Anterior cingulate cortex (tissue), 58 donors: ENCODE results near the gene WFDC6.

ENCODE experiments used
- DNase-seq, 58 donors: peaks; one replicate each; lab custom pipeline; 2025; lab: John Stamatoyannopoulos, UW

WFDC6 gene

GRCh38 chr20:45518282-45518681 lies 21.0 kb downstream of the WFDC6 start:
- no peak for DNase-seq

DNA sequence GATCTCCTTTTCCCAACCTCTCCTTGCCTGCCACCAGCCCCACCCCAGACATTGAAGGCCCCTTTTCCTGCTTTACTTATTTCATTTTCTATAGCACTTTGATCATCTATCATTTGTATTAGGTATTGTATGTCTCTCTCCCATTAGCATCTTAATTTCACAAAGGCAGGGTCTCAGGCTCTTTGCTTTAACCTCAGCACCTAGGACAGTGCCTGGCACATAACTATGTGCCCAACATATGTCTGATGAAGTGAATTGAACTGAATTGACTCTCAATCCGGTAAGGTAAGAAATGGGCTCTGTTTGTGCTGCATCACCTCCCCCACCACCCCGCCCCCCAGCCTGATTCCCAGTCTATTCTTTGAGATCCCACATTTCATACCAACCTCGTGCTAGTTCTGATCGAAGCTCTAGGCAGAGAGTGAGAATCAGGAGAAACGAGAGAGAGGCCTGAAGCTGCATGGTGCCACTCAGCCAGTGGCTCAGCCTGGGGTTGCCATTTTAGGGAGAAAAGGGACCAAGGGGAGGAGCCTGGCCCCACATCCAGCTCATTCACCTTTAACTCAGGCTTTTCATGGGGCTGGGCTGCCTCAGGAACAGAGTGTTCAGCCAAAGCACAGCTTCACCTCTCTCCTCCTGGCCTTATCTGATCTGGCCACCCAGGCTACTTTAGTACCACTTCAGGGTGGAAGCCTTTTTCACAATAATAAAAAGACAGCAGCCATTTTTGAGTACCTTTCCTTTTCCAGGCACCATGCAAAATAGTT lies 24.0 kb downstream of the WFDC6 start, which contains the start of gene SPINT3:
Gene SPINT3 (minus strand): TSS at position 476 of the 767 bp plus-strand sequence. CDS start 14 bp downstream, at position 462.
- no peak for DNase-seq

DNA sequence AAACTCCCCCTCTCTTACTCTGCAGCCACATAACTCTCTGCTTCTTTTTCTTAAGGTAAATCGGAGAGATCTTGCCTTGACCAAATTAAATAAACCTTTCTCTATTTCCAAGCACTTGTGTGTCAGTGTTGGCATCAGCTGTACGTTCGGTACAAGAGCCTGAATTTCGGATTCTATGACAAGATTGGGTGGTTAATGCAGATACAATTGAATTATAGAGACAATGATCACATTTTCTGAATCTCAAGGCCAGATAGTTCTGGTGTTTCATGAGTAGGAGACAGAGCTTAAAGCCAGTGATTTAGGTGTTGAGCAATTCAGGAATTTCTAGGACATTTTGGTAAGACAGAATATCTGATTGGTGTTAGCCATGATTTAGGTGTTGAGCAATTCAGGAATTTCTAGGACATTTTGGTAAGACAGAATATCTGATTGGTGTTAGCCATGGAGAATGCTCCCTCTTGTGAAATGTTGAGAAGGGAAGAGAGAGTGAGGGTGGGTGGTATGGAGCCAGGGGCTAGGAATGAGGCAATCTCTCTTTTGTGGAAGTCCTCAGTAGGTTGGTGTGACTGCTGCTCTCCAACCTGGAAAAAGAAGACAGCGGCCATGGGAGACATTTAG lies 28.9 kb downstream of the WFDC6 start:
- no peak for DNase-seq

- no peak for DNase-seq
These were observed 30.2 kb downstream of the WFDC6 start for GRCh38 chr20:45509091-45509490.

GRCh38 chr20:45508068-45508886 lies 31.0 kb downstream of the WFDC6 start:
- no peak for DNase-seq

DNA sequence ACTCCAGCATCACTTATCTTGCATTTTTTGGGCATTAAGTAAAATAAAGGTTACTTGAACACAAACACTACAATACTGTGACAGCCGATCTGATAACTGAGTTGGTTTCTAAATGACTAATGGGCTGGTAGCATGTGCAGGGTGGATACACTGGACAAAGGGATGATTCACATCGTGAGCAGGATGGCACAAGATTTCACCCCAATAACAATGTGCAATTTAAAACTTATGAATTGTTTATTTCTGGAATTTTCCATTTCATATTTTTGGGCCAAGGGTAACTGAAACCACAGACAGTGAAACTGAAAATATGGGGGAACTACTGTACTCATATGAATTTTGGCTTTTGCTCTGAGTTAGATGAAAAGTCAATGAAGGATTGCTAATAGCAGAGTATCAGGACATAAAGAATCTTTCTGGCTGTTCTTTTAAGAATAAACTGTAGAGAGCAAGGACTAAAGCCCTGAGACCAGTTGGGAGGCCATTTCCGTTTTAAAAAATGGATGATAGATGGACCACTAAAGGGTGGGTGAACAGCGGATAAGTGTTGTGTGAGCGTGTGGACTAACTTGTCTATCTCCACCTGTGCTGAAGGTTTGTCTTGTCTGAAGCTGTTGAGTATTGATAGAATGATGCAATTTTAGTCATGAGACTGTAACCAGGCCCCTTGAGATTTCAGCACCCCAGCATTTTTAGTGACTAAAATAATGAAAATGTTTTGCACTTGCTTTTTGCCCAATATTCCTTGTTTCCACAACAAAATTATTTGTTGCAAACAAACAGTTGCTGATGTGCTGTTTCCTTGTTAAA lies 32.1 kb downstream of the WFDC6 start:
- DNase-seq = no peak

GRCh38 chr20:45506398-45506797 lies 32.9 kb downstream of the WFDC6 start:
- no peak for DNase-seq

- no peak for DNase-seq
These were observed 35.9 kb downstream of the WFDC6 start for GRCh38 chr20:45503403-45503802.

GRCh38 chr20:45502561-45502960 lies 36.7 kb downstream of the WFDC6 start:
- no peak for DNase-seq

DNA sequence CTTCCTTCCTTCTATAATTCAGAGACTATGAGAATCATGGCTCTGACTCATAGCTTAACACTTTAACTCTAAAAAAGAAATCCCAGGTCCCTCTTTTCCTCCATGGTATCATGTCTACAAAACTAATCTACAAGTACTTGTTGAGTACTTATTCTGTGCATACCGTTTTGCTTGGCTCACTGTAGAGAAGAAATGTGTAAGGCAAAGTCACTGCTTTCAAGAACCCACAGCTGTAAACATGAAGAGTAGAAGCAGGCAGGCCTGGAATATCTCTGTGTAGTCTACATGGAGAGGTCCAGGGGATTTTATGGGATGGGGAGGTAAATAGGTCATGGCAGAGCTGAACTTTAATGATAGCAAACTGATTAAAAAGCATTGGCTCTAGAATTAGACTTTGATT lies 37.7 kb downstream of the WFDC6 start:
- DNase-seq = no peak

DNA sequence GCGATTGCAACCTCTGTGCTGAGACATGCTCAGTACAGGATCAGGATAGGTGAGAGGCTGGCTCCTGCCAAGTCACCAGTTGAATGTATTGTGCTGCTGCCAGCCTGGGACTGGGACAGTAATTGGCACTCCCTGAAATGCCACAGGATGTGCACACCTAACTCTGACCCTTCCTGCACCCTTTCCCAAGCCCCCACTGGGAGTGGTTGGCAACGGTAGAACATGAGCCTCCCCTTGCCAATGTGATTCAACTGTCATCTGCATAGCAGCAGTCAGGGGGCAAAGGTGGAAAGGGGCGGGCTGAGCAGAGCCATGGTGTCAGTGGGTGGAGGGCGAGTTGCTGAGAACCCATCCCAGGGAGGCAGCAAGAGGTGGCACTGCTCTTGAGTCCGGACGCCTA lies 39.3 kb downstream of the WFDC6 start:
- no peak for DNase-seq

GRCh38 chr20:45497971-45498494 lies 41.2 kb downstream of the WFDC6 start:
- no peak for DNase-seq

DNA sequence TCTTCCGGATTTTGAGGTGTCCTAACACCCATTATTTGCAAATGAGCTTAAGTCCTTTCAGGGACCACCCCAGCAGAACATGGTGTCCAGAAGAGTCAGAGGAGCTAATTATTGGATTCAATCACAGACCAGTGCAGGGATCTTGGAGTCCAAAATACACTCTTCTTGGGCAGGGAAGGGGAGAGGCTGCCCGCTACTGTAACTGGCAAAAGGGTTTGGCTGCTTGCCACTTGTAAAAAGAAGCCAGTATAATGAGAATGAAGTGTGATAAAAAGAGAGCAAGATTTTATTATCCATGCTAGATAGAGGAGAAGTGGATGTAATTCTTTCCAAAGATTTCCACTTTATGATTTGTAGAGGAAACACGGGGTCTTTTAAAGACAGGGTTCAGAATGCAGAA lies 43.1 kb downstream of the WFDC6 start:
- no peak for DNase-seq

DNA sequence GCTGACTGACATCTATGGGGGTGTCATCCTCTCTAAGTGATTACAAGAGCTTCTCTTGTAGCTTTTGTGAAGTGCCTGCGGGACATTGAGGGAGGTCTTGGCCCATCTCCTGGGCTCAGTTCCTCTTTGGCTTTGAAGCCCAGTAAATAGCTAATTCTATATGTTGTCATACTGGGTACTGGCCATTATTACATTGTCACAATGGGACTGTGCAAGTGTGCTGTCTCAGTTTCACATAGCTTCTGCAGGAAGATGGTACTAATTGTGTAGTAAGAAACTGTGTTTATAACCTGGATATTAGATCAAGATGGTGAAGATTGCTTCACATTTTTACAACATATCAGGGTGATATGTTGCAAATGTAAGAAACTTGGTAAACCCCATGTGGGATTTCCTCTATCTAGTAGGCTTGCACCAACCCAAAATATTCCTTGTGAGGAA lies 43.8 kb downstream of the WFDC6 start:
- no peak for DNase-seq

GRCh38 chr20:45489083-45489531 lies 50.2 kb downstream of the WFDC6 start:
- no peak for DNase-seq

DNA sequence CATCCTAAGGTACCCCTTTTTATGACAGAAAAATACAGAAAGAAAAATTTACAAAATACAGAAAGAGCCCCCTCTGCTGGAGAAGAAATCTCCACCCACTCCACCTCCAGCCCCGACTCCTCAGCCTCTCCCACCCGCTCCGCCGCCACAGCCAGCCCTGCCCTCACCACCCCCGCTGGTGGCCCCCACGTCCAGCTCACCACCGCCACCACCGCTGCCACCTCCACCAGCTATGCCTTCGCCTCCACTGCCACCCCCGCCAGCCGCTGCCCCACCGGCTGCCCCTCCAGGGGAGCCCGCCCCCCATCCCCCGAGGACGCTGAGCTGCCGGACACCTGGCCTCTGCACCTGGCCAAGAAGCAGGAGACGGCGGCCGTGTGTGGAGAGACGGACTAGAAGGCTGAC lies 52.0 kb downstream of the WFDC6 start:
- DNase-seq = no peak

DNA sequence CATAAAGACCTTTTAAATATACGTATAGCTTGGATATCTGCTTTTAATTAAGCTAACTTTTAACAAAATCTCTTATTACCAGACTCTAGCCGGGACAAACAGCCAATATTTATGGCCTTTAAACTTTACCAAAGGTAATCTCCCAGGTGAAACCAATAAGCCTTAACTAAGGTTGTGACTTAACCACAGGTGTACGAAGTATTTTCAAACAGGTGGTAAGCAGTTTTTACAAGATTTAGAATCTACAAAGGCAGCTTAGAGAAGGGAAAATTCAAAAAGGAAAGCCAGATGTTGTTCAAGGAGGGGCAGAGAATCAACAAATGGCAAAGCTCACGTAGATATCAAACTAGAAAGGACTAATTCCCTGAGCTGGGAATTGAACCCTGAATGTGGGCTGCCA lies 53.9 kb downstream of the WFDC6 start:
- DNase-seq = no peak

GRCh38 chr20:45484676-45485075 lies 54.6 kb downstream of the WFDC6 start:
- DNase-seq = no peak
